AG09309 (cell line): ENCODE data around the gene FRMD3.

Source experiments
- DNase-seq: peaks from one replicate; pipeline ENCODE4 v3.0.0-alpha.2; 2010; ENCODE audit warnings: low read depth
- H3K4me3 ChIP-seq: 2 replicates; pipeline ENCODE4 v1.5.1; 2011; ENCODE audit warnings: mild to moderate bottlenecking, low read depth, low read length, moderate library complexity; ENCODE audit not compliant: control insufficient read depth
- TF ChIP-seq, protein P1 (sequence below): IDR thresholded peaks from 2 replicates; pipeline ENCODE4 v1.5.1; 2011; ENCODE audit warnings: mild to moderate bottlenecking, low read depth, low read length, inconsistent platforms; ENCODE audit not compliant: insufficient read depth, control insufficient read depth; ENCODE audit errors: missing control alignments

FRMD3 gene

DNA sequence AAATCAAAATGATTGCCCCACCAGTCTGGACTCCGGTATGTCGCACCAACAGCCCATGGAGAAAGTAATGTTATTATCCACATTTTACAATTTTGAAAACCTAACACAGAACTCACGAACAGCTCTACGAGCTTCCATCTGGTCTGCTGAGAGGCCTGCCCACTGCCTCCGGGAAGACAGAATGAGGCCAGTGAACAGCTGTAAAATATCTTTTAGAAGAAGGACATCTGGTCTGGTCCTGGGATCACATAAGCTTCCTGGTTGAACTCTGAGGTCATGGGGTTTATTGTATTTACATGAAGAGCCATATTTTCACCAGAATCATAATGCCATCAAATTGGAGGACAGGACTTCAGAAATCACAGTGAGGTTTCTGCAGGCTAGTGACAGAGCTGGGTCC is 89.0 kb downstream of the FRMD3 start:
- no peak for DNase-seq
- TF ChIP-seq, protein P1, sequence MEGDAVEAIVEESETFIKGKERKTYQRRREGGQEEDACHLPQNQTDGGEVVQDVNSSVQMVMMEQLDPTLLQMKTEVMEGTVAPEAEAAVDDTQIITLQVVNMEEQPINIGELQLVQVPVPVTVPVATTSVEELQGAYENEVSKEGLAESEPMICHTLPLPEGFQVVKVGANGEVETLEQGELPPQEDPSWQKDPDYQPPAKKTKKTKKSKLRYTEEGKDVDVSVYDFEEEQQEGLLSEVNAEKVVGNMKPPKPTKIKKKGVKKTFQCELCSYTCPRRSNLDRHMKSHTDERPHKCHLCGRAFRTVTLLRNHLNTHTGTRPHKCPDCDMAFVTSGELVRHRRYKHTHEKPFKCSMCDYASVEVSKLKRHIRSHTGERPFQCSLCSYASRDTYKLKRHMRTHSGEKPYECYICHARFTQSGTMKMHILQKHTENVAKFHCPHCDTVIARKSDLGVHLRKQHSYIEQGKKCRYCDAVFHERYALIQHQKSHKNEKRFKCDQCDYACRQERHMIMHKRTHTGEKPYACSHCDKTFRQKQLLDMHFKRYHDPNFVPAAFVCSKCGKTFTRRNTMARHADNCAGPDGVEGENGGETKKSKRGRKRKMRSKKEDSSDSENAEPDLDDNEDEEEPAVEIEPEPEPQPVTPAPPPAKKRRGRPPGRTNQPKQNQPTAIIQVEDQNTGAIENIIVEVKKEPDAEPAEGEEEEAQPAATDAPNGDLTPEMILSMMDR, result no peak

DNA sequence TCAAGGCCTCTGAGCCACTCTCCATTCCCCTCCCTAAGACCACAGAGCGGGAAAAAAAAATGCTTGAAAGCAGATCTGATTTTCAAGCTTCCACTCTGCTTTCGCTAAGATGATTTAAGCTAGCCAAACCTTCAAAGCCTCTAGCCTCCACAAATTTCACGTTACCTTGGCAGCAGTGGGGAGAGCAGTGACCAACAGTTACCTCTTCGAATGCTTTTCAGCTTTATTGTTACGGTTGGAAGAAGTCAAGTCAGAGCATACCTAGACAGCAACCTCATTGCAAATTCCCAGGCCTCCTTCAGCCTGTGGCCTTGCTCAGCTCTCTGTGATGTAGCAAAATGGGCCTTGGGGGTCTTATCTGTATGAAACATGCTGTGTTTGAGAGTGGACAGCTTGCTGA is 89.6 kb downstream of the FRMD3 start:
- no peak overlapping the region for H3K4me3 ChIP-seq
- no peak for DNase-seq
- TF ChIP-seq, protein P1, result no peak

More for the DNA sequence above, 89.0 kb downstream of the FRMD3 start:
- H3K4me3 ChIP-seq, result no peak overlapping the region

DNA sequence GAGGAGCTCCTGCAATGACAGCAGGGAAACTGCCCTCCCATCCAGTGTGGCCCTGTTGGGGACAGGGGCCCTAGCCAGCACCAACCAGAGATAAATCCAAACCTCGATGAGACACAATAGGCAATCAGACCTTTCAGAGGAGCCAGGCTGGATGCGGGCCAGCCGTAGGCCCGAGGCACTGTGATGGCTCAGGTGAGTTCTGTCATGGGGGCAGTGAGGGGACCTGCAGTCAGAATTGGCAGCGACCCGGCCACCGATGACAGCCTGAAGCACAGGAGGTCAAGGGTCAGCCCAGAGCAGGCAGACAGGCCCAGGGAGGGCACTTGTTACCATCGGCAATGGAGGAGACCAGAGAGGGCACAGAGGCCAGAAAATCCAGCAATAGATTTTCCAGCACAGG is 90.8 kb downstream of the FRMD3 start:
- H3K4me3 ChIP-seq, result no peak overlapping the region
- TF ChIP-seq, protein P1, result no peak
- no peak for DNase-seq

DNA sequence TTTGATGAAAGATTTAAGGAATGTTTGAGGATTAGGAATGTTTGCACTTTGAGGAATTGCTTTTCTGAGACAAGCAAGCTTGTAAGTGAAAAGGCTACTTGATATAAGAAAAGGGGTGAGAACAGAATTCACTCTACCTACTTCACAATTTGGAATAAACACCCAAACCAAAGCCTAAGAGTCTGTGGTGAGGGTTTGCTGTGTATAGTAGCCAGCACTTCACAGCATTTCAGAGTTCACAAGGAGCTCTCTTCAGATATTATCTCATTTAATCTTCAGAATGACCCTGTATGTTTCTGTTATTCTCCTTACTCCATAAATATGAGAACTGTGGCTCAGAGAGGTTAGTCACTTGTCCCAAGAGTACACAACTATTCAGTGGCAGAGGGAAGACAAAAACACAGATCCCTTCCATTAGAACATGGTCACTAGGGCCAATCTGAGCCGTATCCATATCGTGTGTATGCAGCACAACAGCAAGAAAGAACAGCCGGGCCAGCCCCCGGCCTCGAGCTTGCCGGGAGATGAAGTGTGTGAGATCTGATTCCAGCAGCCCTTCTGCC is 92.4 kb downstream of the FRMD3 start:
- DNase-seq, result no peak
- TF ChIP-seq, protein P1, result no peak
- no peak overlapping the region for H3K4me3 ChIP-seq

DNA sequence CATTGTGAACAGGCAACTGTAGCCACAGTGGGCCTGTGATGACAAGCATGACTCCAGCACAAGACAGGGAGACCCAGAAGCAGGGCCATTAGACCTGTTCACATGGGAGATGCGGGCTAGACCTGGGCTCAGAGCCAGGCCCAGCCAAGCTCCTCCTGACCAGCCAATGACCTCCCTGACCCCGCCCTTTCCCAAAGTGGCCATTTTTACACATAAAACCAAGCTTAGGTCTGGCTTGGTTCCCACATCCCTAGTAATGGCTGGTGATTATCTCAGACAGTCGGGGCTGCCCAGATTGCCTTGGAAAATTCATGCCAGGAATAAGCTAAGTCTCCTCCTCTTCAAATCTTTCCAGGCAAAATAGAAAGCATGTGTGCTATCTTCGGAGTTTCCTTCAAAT is 94.1 kb downstream of the FRMD3 start:
- peak; percentile 10 for DNase-seq
- no peak overlapping the region for H3K4me3 ChIP-seq
- TF ChIP-seq, protein P1, result no peak

DNA sequence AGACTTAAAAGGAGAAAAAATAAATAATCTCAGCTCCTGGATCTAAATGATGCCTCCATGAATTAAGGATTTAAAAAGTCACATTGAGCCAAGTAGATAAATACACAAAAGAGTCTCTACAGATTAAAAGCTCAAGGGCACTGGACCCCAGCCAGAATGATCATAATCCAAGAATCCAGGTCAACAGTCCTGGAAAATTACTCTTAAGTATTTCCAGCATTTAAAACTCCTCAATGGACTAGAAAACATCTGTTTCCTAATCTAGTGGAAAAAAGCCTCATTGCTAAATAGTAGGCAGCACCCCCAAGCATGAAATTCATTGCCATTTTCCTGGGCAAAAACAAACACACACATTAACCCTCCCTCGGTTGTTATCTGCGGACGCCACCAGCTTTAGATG is 96.8 kb downstream of the FRMD3 start:
- no peak for DNase-seq
- no peak overlapping the region for H3K4me3 ChIP-seq
- TF ChIP-seq, protein P1, result no peak

DNA sequence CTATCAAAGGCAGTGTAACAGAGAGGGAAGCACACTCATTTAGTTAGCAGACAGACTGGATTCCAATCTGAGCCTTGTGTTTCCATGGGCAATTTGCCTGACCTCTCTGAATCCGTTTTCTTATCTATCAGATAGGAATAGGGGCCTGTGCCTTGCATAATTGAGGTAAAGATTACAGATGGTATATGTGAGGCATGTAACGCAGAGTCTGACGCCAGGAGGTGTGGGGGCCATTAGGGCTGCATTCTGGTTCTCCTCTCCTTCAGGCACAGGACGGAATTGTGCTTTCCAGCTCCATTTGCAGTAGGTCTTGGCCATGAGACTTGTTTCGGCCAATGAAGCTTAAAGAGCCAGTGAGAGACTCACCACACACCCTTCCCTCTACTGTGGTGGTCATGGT is 97.6 kb downstream of the FRMD3 start:
- DNase-seq, result no peak
- TF ChIP-seq, protein P1, result no peak

More for the DNA sequence above, 97.6 kb downstream of the FRMD3 start:
- no peak overlapping the region for H3K4me3 ChIP-seq
